Ovary (tissue), 9 donors: ENCODE data around the gene NRL. TPM values are rescaled to one million over a fixed set of nuclear protein-coding genes. Genes with fewer than 3 reads are reported as not detected.
A peak's percentile ranks its signal among the peaks of the same experiment; 100 is the strongest.
"Not testable (repeated sequence)": the region's sequence is repeated elsewhere in the genome, so short reads cannot be mapped to it uniquely, and the experiment has no call there.

Experiments
- DNase-seq, 5 donors: peaks; one replicate each; pipeline ENCODE4 v3.0.0-alpha.2; 2019 to 2020
- H3K27ac ChIP-seq, 2 donors: fragments of 200-600 bp; one replicate each; pipeline versions ENCODE4 v1.5.1 to v1.8.0; 2019 to 2022
- H3K27me3 ChIP-seq: fragments of 200-600 bp; one replicate; pipeline ENCODE4 v1.8.0; 2022
- H3K36me3 ChIP-seq: fragments of 200-600 bp; sonication (generic); one replicate; pipeline ENCODE4 v1.5.1; 2019
- H3K4me1 ChIP-seq: one replicate; pipeline ENCODE4 v1.8.1; 2013; ENCODE audit warnings: mild to moderate bottlenecking, moderate library complexity; ENCODE audit not compliant: insufficient read depth
- H3K4me3 ChIP-seq: fragments of 200-600 bp; sonication (generic); one replicate; pipeline ENCODE4 v1.5.1; 2017
- H3K9me3 ChIP-seq, 2 donors: fragments of 200-600 bp in 1 of 2; sonication (generic) in 1 of 2; one replicate each; pipeline versions ENCODE4 v1.5.1 to v1.8.1; 2013 to 2019; ENCODE audit warnings: mild to moderate bottlenecking in 1 of 2, moderate library complexity in 1 of 2
- EP300 ChIP-seq: sonication (generic); formaldehyde crosslinking; IDR thresholded peaks from one replicate; pipeline ENCODE4 v1.6.1; 2017; ENCODE audit warnings: antibody characterized with exemption
- POLR2A ChIP-seq: fragments of 450-650 bp; IDR thresholded peaks from one replicate; pipeline ENCODE4 v1.6.1; 2017; ENCODE audit warnings: antibody characterized with exemption, mild to moderate bottlenecking, moderate library complexity
- WGBS, 3 donors: extraction: QIAGEN DNeasy Blood & Tissue Kit in 1 of 3; methylation state at CpG; one replicate each; pipeline versions ENCODE4 v1.1.5 to v1.1.7; 2013 to 2017; 5-methylcytosine and 5-hydroxymethylcytosine counted together
- intact Hi-C, 4 donors: fragments of 100-400 bp; cut with DNase I; formaldehyde crosslinking; loops; one replicate each; pipeline versions ENCODE4 v1.11.0 to v1.15.1; 2022 to 2023
- microRNA-seq, 3 donors: library from miRNA; unstranded; fragments of <30 nt; microRNA quantifications; one replicate each; pipeline versions ENCODE4 to v1.2.0, GENCODE V29; 2019 to 2020
- polyA plus RNA-seq, 2 donors: library from polyadenylated mRNA; stranded (reverse); fragments of 200-250 nt in 1 of 2; fragments of 350-450 nt in 1 of 2; fragmentation: Illumina TruSeq in 1 of 2; extraction: RNeasy Lipid Tissue Mini Kit (QIAGEN cat#74804) in 1 of 2; gene quantifications; one replicate each; pipeline ENCODE4 v1.2.3, GENCODE V29; 2013 to 2014
- small RNA-seq: library from RNA; depleted of rRNA; stranded (forward); fragments of <200 nt; gene quantifications from one replicate; pipeline ENCODE3, GENCODE V24; 2016
- total RNA-seq, 7 donors: library from RNA; depleted of rRNA in 2 of 7; stranded (reverse); fragments of >200 nt in 2 of 7; fragmentation: NEBNext Ultra II Directional in 3 of 7; extraction: Animal tissue kit (Norgen Biotek cat#: 25700) in 3 of 7; gene quantifications; one replicate each; pipeline versions ENCODE4 v1.1.0 to v1.2.4, GENCODE V29; 2016 to 2023
- TF ChIP-seq, protein P1 (sequence below), 3 donors: fragments of 450-650 bp in 2 of 3; fragments of 200-600 bp in 1 of 3; IDR thresholded peaks; one replicate each; pipeline versions ENCODE4 v1.5.1 to v1.8.0; 2016 to 2022; ENCODE audit warnings: antibody characterized with exemption in 3 of 3, mild to moderate bottlenecking in 1 of 3
- donor health status: DM: no; HTN: no; CAD: no; lungs with moderate emphysema.
- donor health status: DM: no; HTN: no; CAD: no.
- donor health status: Bipolar disorder and iron deficiency.
- donor health status: DM: yes; HTN: yes; CAD: no.
- donor health status: DM: no; HTN: no; CAD: no.
- donor health status: DM: yes; HTN: yes; CAD: no.

NRL gene
- total and polyA plus RNA-seq, 9 donors: 0.78 to 4.1 (median 2.8) TPM

DNA sequence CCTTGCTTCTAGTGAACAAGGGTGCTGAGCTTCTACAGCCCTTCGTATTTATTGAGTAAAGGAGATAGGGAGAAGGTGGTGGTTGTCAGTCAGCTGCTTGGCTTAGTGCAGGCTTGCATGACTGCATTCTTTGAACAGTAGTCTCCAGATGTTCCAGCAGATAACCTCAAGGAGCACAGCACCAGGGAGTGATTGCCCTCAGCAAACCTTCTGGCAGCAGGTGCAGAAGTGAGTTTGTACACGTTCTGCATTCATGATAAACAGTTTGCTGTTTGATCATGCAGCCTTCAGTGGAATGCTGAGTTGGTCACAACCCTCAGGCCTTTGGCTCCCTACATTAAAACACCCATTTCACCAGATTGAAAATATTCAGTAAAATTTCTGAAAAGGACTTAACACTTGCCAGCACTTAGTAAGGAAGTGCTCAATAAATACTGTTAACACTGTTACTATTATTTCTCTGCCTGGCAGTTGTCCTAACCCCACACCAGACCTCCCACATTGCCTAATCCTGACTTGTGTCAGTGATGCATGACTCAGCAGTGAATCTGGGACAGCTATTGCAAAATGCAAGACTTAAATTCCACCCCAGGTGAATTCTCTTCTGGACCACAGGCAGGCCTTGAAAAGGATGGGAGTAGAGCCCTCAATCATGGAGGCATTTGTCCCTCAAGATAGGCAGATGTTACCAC, 81.9 kb downstream of the NRL start:
- 68 to 72% (median 68%) methylated on average over 2 of the region's 2 CpGs for WGBS, 3 donors
- H3K4me1 ChIP-seq: no peaks in the 10 kb centered on the region
- H3K27me3 ChIP-seq: no peaks in the 10 kb centered on the region
- H3K9me3 ChIP-seq: no peaks in the 10 kb centered on the region
- TF ChIP-seq, protein P1, sequence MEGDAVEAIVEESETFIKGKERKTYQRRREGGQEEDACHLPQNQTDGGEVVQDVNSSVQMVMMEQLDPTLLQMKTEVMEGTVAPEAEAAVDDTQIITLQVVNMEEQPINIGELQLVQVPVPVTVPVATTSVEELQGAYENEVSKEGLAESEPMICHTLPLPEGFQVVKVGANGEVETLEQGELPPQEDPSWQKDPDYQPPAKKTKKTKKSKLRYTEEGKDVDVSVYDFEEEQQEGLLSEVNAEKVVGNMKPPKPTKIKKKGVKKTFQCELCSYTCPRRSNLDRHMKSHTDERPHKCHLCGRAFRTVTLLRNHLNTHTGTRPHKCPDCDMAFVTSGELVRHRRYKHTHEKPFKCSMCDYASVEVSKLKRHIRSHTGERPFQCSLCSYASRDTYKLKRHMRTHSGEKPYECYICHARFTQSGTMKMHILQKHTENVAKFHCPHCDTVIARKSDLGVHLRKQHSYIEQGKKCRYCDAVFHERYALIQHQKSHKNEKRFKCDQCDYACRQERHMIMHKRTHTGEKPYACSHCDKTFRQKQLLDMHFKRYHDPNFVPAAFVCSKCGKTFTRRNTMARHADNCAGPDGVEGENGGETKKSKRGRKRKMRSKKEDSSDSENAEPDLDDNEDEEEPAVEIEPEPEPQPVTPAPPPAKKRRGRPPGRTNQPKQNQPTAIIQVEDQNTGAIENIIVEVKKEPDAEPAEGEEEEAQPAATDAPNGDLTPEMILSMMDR (IDR thresholded peaks at IDR 0.05): no peak
- TF ChIP-seq POLR2A (no peak), EP300 (no peak)
- peak in 1 of 5 donors; percentile 19 for DNase-seq
- no peak overlapping the region for H3K27ac ChIP-seq
- H3K4me3 ChIP-seq: no peak overlapping the region
- intact Hi-C loops: no loop called here
- H3K36me3 ChIP-seq: no peaks in the 10 kb centered on the region

DNA sequence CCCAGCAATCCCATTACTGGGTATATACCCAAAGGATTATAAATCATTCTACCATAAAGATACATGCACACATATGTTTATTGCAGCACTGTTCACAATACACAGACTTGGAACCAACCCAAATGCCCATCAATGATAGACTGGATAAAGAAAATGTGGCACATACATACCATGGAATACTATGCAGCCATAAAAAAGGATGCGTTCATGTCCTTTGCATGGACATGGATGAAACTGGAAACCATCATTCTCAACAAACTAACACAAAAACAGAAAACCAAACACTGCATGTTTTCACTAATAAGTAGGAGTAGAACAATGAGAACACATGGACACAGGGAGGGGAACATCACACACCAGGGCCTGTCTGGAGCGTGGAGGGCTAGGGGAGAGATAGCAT, 83.4 kb downstream of the NRL start:
- H3K27me3 ChIP-seq, H3K36me3 ChIP-seq, intact Hi-C loops, DNase-seq, H3K27ac ChIP-seq, H3K4me3 ChIP-seq, H3K9me3 ChIP-seq, H3K4me1 ChIP-seq: not testable (repeated sequence)
- WGBS, 3 donors: 88 to 91% (median 90%) methylated on average over 2 of the region's 2 CpGs

DNA sequence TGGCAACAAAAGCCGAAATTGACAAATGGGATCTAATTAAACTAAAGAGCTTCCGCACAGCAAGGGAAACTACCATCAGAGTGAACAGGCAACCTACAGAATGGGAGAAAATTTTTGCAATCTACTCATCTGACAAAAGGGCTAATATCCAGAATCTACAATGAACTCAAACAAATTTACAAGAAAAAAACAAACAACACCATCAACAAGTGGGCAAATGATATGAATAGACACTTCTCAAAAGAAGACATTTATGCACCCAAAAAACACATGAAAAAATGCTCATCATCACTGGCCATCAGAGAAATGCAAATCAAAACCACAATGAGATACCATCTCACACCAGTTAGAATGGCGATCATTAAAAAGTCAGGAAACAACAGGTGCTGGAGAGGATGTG, 85.1 kb downstream of the NRL start:
- H3K4me3 ChIP-seq, H3K9me3 ChIP-seq, H3K36me3 ChIP-seq, intact Hi-C loops, H3K27ac ChIP-seq, DNase-seq, H3K27me3 ChIP-seq, H3K4me1 ChIP-seq: not testable (repeated sequence)
- WGBS, 3 donors: 88 to 97% (median 90%) methylated on average over 2 to 3 of the region's 3 CpGs

Small RNA genes within 50 kb of the gene (microRNA-seq; reads per million reads assigned to microRNA genes)
- 0 reads per million in 3 donors for gene MIR7703

Small RNA genes within 50 kb of the gene (small RNA-seq; reads per million reads assigned to genes)
- 0.15 reads per million for gene RNA5SP383

Other genes starting within 250 kb of the NRL start
- gene DHRS4, start 161.2 kb downstream of the NRL start, total RNA-seq: 10 to 100 TPM; 16.6 to 38.7 (median 25.4) TPM
- 10 to 100 TPM; 25.2 to 38.8 TPM for gene DHRS4, start 161.2 kb downstream of the NRL start, polyA plus RNA-seq
- 10 to 100 TPM in 6 of 7 donors, 1 to 10 TPM in 1; 7.7 to 33.1 (median 19.5) TPM for gene DHRS4L2, start 126.0 kb downstream of the NRL start, total RNA-seq
- gene DHRS4L2, start 126.0 kb downstream of the NRL start, polyA plus RNA-seq: 10 to 100 TPM; 17.6 to 20.3 TPM
- gene CARMIL3, start 62.9 kb downstream of the NRL start, total RNA-seq: 1 to 10 TPM in 1 of 7 donors, under 1 TPM in 5, not detected in 1; 0.08 to 1.3 (median 0.37) TPM
- under 1 TPM; 0.08 to 0.10 TPM for gene CARMIL3, start 62.9 kb downstream of the NRL start, polyA plus RNA-seq
- under 1 TPM in 1 of 7 donors, not detected in 6; 0.71 TPM for gene CPNE6, start 43.4 kb downstream of the NRL start, total RNA-seq
- under 1 TPM; 0.08 to 0.55 TPM for gene CPNE6, start 43.4 kb downstream of the NRL start, polyA plus RNA-seq
- 10 to 100 TPM in 1 of 7 donors, 1 to 10 TPM in 6; 2.4 to 66.8 (median 5.4) TPM for gene PCK2, start 20.6 kb downstream of the NRL start, total RNA-seq
- gene PCK2, start 20.6 kb downstream of the NRL start, polyA plus RNA-seq: 1 to 10 TPM; 3.1 to 5.6 TPM
- 10 to 100 TPM; 34.7 to 71.4 (median 51.5) TPM for gene DCAF11, start 172 bp downstream of the NRL start, total RNA-seq
- 10 to 100 TPM; 38.7 to 62.4 TPM for gene DCAF11, start 172 bp downstream of the NRL start, polyA plus RNA-seq
- 1 to 10 TPM in 1 of 7 donors, under 1 TPM in 4, not detected in 2; 0.57 to 1.2 (median 0.77) TPM for gene FITM1, start 15.7 kb upstream of the NRL start, total RNA-seq
- under 1 TPM in 1 of 2 donors, not detected in 1; 0.80 TPM for gene FITM1, start 15.7 kb upstream of the NRL start, polyA plus RNA-seq
- gene PSME1, start 21.2 kb upstream of the NRL start, total RNA-seq: 100 to 1,000 TPM in 6 of 7 donors, 10 to 100 TPM in 1; 93.6 to 193 (median 168) TPM
- 100 to 1,000 TPM; 220 to 261 TPM for gene PSME1, start 21.2 kb upstream of the NRL start, polyA plus RNA-seq
- 10 to 100 TPM; 13.0 to 26.3 (median 17.3) TPM for gene EMC9, start 26.6 kb upstream of the NRL start, total RNA-seq
- 10 to 100 TPM in 1 of 2 donors, 1 to 10 TPM in 1; 5.1 to 30.7 TPM for gene EMC9, start 26.6 kb upstream of the NRL start, polyA plus RNA-seq
- 100 to 1,000 TPM in 3 of 7 donors, 10 to 100 TPM in 4; 34.7 to 129 (median 95.6) TPM for gene PSME2, start 31.7 kb upstream of the NRL start, total RNA-seq
- gene PSME2, start 31.7 kb upstream of the NRL start, polyA plus RNA-seq: 100 to 1,000 TPM in 1 of 2 donors, 10 to 100 TPM in 1; 82.5 to 160 TPM
- gene RNF31, start 32.5 kb upstream of the NRL start, total RNA-seq: 10 to 100 TPM; 19.2 to 74.4 (median 61.4) TPM
- gene RNF31, start 32.5 kb upstream of the NRL start, polyA plus RNA-seq: 10 to 100 TPM; 36.1 to 40.0 TPM
- 100 to 1,000 TPM in 1 of 7 donors, 10 to 100 TPM in 6; 31.6 to 151 (median 72.7) TPM for gene IRF9, start 46.3 kb upstream of the NRL start, total RNA-seq
- gene IRF9, start 46.3 kb upstream of the NRL start, polyA plus RNA-seq: 100 to 1,000 TPM in 1 of 2 donors, 10 to 100 TPM in 1; 87.4 to 212 TPM
- gene REC8, start 57.1 kb upstream of the NRL start, total RNA-seq: 10 to 100 TPM in 4 of 7 donors, 1 to 10 TPM in 3; 6.2 to 75.4 (median 13.5) TPM
- 1 to 10 TPM; 4.9 to 5.1 TPM for gene REC8, start 57.1 kb upstream of the NRL start, polyA plus RNA-seq
- 10 to 100 TPM; 12.3 to 50.9 (median 34.0) TPM for gene IPO4, start 73.9 kb upstream of the NRL start, total RNA-seq
- 10 to 100 TPM in 1 of 2 donors, 1 to 10 TPM in 1; 5.6 to 11.3 TPM for gene IPO4, start 73.9 kb upstream of the NRL start, polyA plus RNA-seq
- 10 to 100 TPM; 34.9 to 65.6 (median 44.9) TPM for gene TM9SF1, start 80.5 kb upstream of the NRL start, total RNA-seq
- 10 to 100 TPM; 32.3 to 40.0 TPM for gene TM9SF1, start 80.5 kb upstream of the NRL start, polyA plus RNA-seq
- gene TSSK4, start 90.7 kb upstream of the NRL start, total RNA-seq: 1 to 10 TPM in 2 of 7 donors, under 1 TPM in 2, not detected in 3; 0.45 to 1.1 (median 0.90) TPM
- gene TSSK4, start 90.7 kb upstream of the NRL start, polyA plus RNA-seq: under 1 TPM in 1 of 2 donors, not detected in 1; 0.06 TPM
- gene CHMP4A, start 98.5 kb upstream of the NRL start, total RNA-seq: 10 to 100 TPM; 26.8 to 57.5 (median 41.0) TPM
- gene CHMP4A, start 98.5 kb upstream of the NRL start, polyA plus RNA-seq: 100 to 1,000 TPM in 1 of 2 donors, 10 to 100 TPM in 1; 56.1 to 105 TPM
- gene MDP1, start 101.1 kb upstream of the NRL start, total RNA-seq: 10 to 100 TPM; 15.5 to 27.7 (median 18.1) TPM
- 10 to 100 TPM; 19.4 to 32.6 TPM for gene MDP1, start 101.1 kb upstream of the NRL start, polyA plus RNA-seq
- gene NEDD8, start 117.4 kb upstream of the NRL start, total RNA-seq: 100 to 1,000 TPM in 6 of 7 donors, 10 to 100 TPM in 1; 69.7 to 155 (median 124) TPM
- 100 to 1,000 TPM; 180 to 301 TPM for gene NEDD8, start 117.4 kb upstream of the NRL start, polyA plus RNA-seq
- gene GMPR2, start 118.0 kb upstream of the NRL start, total RNA-seq: 10 to 100 TPM; 46.2 to 64.7 (median 57.7) TPM
- 10 to 100 TPM; 66.3 to 85.7 TPM for gene GMPR2, start 118.0 kb upstream of the NRL start, polyA plus RNA-seq
- 10 to 100 TPM; 45.8 to 87.2 (median 58.5) TPM for gene TINF2, start 127.7 kb upstream of the NRL start, total RNA-seq
- 10 to 100 TPM; 36.5 to 72.0 TPM for gene TINF2, start 127.7 kb upstream of the NRL start, polyA plus RNA-seq
- gene TGM1, start 148.2 kb upstream of the NRL start, total RNA-seq: 100 to 1,000 TPM in 1 of 7 donors, 1 to 10 TPM in 6; 3.1 to 152 (median 8.0) TPM
- 1 to 10 TPM; 1.1 to 1.7 TPM for gene TGM1, start 148.2 kb upstream of the NRL start, polyA plus RNA-seq
- gene RABGGTA, start 156.6 kb upstream of the NRL start, total RNA-seq: 10 to 100 TPM; 19.7 to 48.3 (median 23.2) TPM
- 10 to 100 TPM in 1 of 2 donors, 1 to 10 TPM in 1; 7.9 to 20.1 TPM for gene RABGGTA, start 156.6 kb upstream of the NRL start, polyA plus RNA-seq
- 10 to 100 TPM; 16.0 to 35.6 (median 21.4) TPM for gene DHRS1, start 184.8 kb upstream of the NRL start, total RNA-seq
- gene DHRS1, start 184.8 kb upstream of the NRL start, polyA plus RNA-seq: 10 to 100 TPM; 12.8 to 17.9 TPM
- 10 to 100 TPM; 12.0 to 28.6 (median 22.5) TPM for gene NOP9, start 184.9 kb upstream of the NRL start, total RNA-seq
- 10 to 100 TPM in 1 of 2 donors, 1 to 10 TPM in 1; 9.2 to 22.1 TPM for gene NOP9, start 184.9 kb upstream of the NRL start, polyA plus RNA-seq
- gene CIDEB, start 193.0 kb upstream of the NRL start, total RNA-seq: 10 to 100 TPM; 13.8 to 38.4 (median 22.6) TPM
- 10 to 100 TPM; 17.1 to 29.0 TPM for gene CIDEB, start 193.0 kb upstream of the NRL start, polyA plus RNA-seq
- gene LTB4R2, start 195.2 kb upstream of the NRL start, total RNA-seq: 10 to 100 TPM in 1 of 7 donors, 1 to 10 TPM in 6; 4.5 to 10.1 (median 5.5) TPM
- 1 to 10 TPM in 1 of 2 donors, under 1 TPM in 1; 0.85 to 1.8 TPM for gene LTB4R2, start 195.2 kb upstream of the NRL start, polyA plus RNA-seq
- 1 to 10 TPM; 4.4 to 9.4 (median 7.7) TPM for gene LTB4R, start 196.6 kb upstream of the NRL start, total RNA-seq
- gene LTB4R, start 196.6 kb upstream of the NRL start, polyA plus RNA-seq: 1 to 10 TPM; 2.9 to 7.1 TPM
- gene ADCY4, start 220.1 kb upstream of the NRL start, total RNA-seq: 10 to 100 TPM in 5 of 7 donors, 1 to 10 TPM in 2; 7.8 to 33.3 (median 11.3) TPM
- 10 to 100 TPM; 15.0 to 19.7 TPM for gene ADCY4, start 220.1 kb upstream of the NRL start, polyA plus RNA-seq
- 1 to 10 TPM in 5 of 7 donors, under 1 TPM in 2; 0.61 to 3.2 (median 1.1) TPM for gene RIPK3, start 225.0 kb upstream of the NRL start, total RNA-seq
- gene RIPK3, start 225.0 kb upstream of the NRL start, polyA plus RNA-seq: 1 to 10 TPM; 1.5 to 2.8 TPM